Smooth muscle cell (in vitro differentiated cells): ENCODE results near the gene CHCHD6. TPM values are rescaled to one million over a fixed set of nuclear protein-coding genes. Genes with fewer than 3 reads are reported as not detected.

ENCODE experiments used
- DNase-seq: peaks from one replicate; lab custom pipeline; 2025; ENCODE audit not compliant: unreplicated experiment; lab: John Stamatoyannopoulos, UW
- H2AFZ ChIP-seq: fragments of 200-600 bp; sonication (generic); 2 replicates; pipeline ENCODE4 v1.6.0; 2016; ENCODE audit warnings: antibody characterized with exemption, low read depth, mild to moderate bottlenecking
- H3F3A ChIP-seq: fragments of 200-600 bp; sonication (generic); 2 replicates; pipeline ENCODE4 v1.6.0; 2017; ENCODE audit warnings: antibody characterized with exemption, low read depth
- H3K27ac ChIP-seq: fragments of 200-600 bp; sonication (generic); 2 replicates; pipeline ENCODE4 v1.5.1; 2016; ENCODE audit warnings: low read depth, mild to moderate bottlenecking
- H3K27me3 ChIP-seq: fragments of 200-600 bp; sonication (generic); 2 replicates; pipeline ENCODE4 v1.6.1; 2016; ENCODE audit warnings: low read depth, mild to moderate bottlenecking
- H3K36me3 ChIP-seq: fragments of 200-600 bp; sonication (generic); 2 replicates; pipeline ENCODE4 v1.5.1; 2016; ENCODE audit warnings: low read depth
- H3K4me1 ChIP-seq: fragments of 200-600 bp; sonication (generic); 2 replicates; pipeline ENCODE4 v1.5.1; 2016; ENCODE audit warnings: low read depth
- H3K4me2 ChIP-seq: fragments of 200-600 bp; sonication (generic); 2 replicates; pipeline ENCODE4 v1.6.0; 2016; ENCODE audit warnings: mild to moderate bottlenecking
- H3K4me3 ChIP-seq: fragments of 200-600 bp; sonication (generic); 2 replicates; pipeline ENCODE4 v1.5.1; 2016; ENCODE audit warnings: mild to moderate bottlenecking
- H3K79me2 ChIP-seq: fragments of 200-600 bp; sonication (generic); 2 replicates; pipeline ENCODE4 v1.6.0; 2016; ENCODE audit warnings: low read depth, mild to moderate bottlenecking
- H3K9ac ChIP-seq: fragments of 200-600 bp; sonication (generic); 2 replicates; pipeline ENCODE4 v1.6.0; 2016; ENCODE audit warnings: low read depth
- H3K9me3 ChIP-seq: fragments of 200-600 bp; sonication (generic); replicated peaks from 2 replicates; pipeline ENCODE4 v1.5.1; 2016; ENCODE audit warnings: low read depth
- H4K20me1 ChIP-seq: fragments of 200-600 bp; sonication (generic); 2 replicates; pipeline ENCODE4 v1.6.0; 2016; ENCODE audit warnings: low read depth
- CTCF ChIP-seq: fragments of 200-600 bp; sonication (generic); IDR thresholded peaks from 2 replicates; pipeline ENCODE4 v1.5.1; 2017; ENCODE audit warnings: borderline replicate concordance, mild to moderate bottlenecking, antibody characterized with exemption; ENCODE audit not compliant: insufficient read depth, poor library complexity, severe bottlenecking
- WGBS: methylation state at CpG from one replicate; pipeline ENCODE4 v1.1.7; 2016; ENCODE audit warnings: low lambda C conversion rate; 5-methylcytosine and 5-hydroxymethylcytosine counted together
- polyA plus RNA-seq: library from polyadenylated mRNA; unstranded; fragments of >200 nt; fragmentation: Nextera tagmentation; extraction: Ambion mirVana; gene quantifications from 2 replicates; pipeline ENCODE4 v1.2.1, GENCODE V29; 2016
- total RNA-seq: library from RNA; depleted of rRNA; stranded (reverse); fragments of >200 nt; gene quantifications from 2 replicates; pipeline ENCODE4 v1.2.3, GENCODE V29; 2014

CHCHD6 gene
- total and polyA plus RNA-seq, 2 experiments from 2014 or later: 6.7 to 27.2 TPM

GRCh38 chr3:126665959-126666657 lies 37.9 kb upstream of the CHCHD6 start:
- peaks cover 18% of the 10 kb centered on the region for H3K27me3 ChIP-seq
- H3K36me3 ChIP-seq: no peaks in the 10 kb centered on the region
- H3K9me3 ChIP-seq: no peaks in the 10 kb centered on the region
- no peak overlapping the region for H3K27ac ChIP-seq
- H4K20me1 ChIP-seq: no peaks in the 10 kb centered on the region
- no peaks in the 10 kb centered on the region for H3K79me2 ChIP-seq
- no peak for DNase-seq
- no peak overlapping the region for H3K9ac ChIP-seq
- no peak overlapping the region for H3K4me3 ChIP-seq
- WGBS: 95% methylated on average over 14 of the region's 15 CpGs
- no peak for TF ChIP-seq CTCF
- no peaks in the 10 kb centered on the region for H3K4me1 ChIP-seq
- H3F3A ChIP-seq: no peaks in the 10 kb centered on the region
- no peak overlapping the region for H2AFZ ChIP-seq
- H3K4me2 ChIP-seq: no peak overlapping the region

- H3K4me1 ChIP-seq: no peaks in the 10 kb centered on the region
- DNase-seq: no peak
- peaks cover 11% of the 10 kb centered on the region for H3K27me3 ChIP-seq
- no peak overlapping the region for H3K27ac ChIP-seq
- H4K20me1 ChIP-seq: no peaks in the 10 kb centered on the region
- no peak for TF ChIP-seq CTCF
- H3K79me2 ChIP-seq: no peaks in the 10 kb centered on the region
- H3K9me3 ChIP-seq: no peaks in the 10 kb centered on the region
- no peaks in the 10 kb centered on the region for H3K36me3 ChIP-seq
- 95% methylated on average over 15 of the region's 15 CpGs for WGBS
- H2AFZ ChIP-seq: no peak overlapping the region
- H3K9ac ChIP-seq: no peak overlapping the region
- no peak overlapping the region for H3K4me3 ChIP-seq
- H3K4me2 ChIP-seq: no peak overlapping the region
- H3F3A ChIP-seq: no peaks in the 10 kb centered on the region
These were observed 37.1 kb upstream of the CHCHD6 start for GRCh38 chr3:126666658-126667528.

- no peak for TF ChIP-seq CTCF
- H4K20me1 ChIP-seq: no peaks in the 10 kb centered on the region
- no peak for DNase-seq
- H3K27me3 ChIP-seq: peaks cover 2% of the 10 kb centered on the region
- 86% methylated on average over 15 of the region's 15 CpGs for WGBS
- H3K27ac ChIP-seq: no peak overlapping the region
- no peaks in the 10 kb centered on the region for H3K79me2 ChIP-seq
- H2AFZ ChIP-seq: no peak overlapping the region
- H3K9ac ChIP-seq: no peak overlapping the region
- H3K4me3 ChIP-seq: no peak overlapping the region
- no peaks in the 10 kb centered on the region for H3K4me1 ChIP-seq
- H3K36me3 ChIP-seq: no peaks in the 10 kb centered on the region
- no peak overlapping the region for H3K4me2 ChIP-seq
- H3F3A ChIP-seq: no peaks in the 10 kb centered on the region
- H3K9me3 ChIP-seq: no peaks in the 10 kb centered on the region
These were observed 36.2 kb upstream of the CHCHD6 start for GRCh38 chr3:126667631-126668449.
